Esophagus muscularis mucosa (tissue), 4 donors: ENCODE measurements around the gene STOM. TPM values are rescaled to one million over a fixed set of nuclear protein-coding genes. Genes with fewer than 3 reads are reported as not detected.
A peak's percentile ranks its signal among the peaks of the same experiment; 100 is the strongest.

Source experiments
- DNase-seq: peaks from one replicate; pipeline ENCODE4 v3.0.0-alpha.2; 2017; ENCODE audit errors: extremely low spot score
- H3K27ac ChIP-seq, 4 donors: fragments of 200-600 bp; sonication (generic); replicated peaks in 1 of 4; 1 replicate in 3 of 4; 2 replicates in 1 of 4; pipeline ENCODE4 v1.5.1; 2016 to 2019; ENCODE audit warnings: mild to moderate bottlenecking in 1 of 4
- H3K27me3 ChIP-seq, 4 donors: fragments of 200-600 bp; sonication (generic); one replicate each; pipeline versions ENCODE4 v1.5.1 to v1.6.0; 2016 to 2019
- H3K36me3 ChIP-seq, 4 donors: fragments of 200-600 bp; sonication (generic); one replicate each; pipeline ENCODE4 v1.5.1; 2016 to 2019
- H3K4me1 ChIP-seq, 4 donors: fragments of 200-600 bp; sonication (generic); one replicate each; pipeline ENCODE4 v1.5.1; 2016 to 2019
- H3K4me3 ChIP-seq, 4 donors: fragments of 200-600 bp; sonication (generic); 1 replicate in 2 of 4; 2 replicates in 2 of 4; pipeline ENCODE4 v1.5.1; 2016 to 2019; ENCODE audit warnings: mild to moderate bottlenecking in 4 of 4, moderate library complexity in 1 of 4
- H3K9me3 ChIP-seq, 4 donors: fragments of 200-600 bp; sonication (generic); 1 replicate in 3 of 4; 2 replicates in 1 of 4; pipeline ENCODE4 v1.5.1; 2016 to 2019
- CTCF ChIP-seq, 3 experiments: fragments of 200-600 bp in 2 of 3; fragments of 450-650 bp in 1 of 3; sonication (generic) in 2 of 3; IDR thresholded peaks; one replicate each; pipeline ENCODE4 v1.5.1; 2017 to 2019; ENCODE audit warnings: antibody characterized with exemption in 3 of 3, mild to moderate bottlenecking in 2 of 3, moderate library complexity in 1 of 3
- EP300 ChIP-seq: sonication (generic); formaldehyde crosslinking; IDR thresholded peaks from one replicate; pipeline ENCODE4 v1.6.1; 2017; ENCODE audit warnings: antibody characterized with exemption
- POLR2A ChIP-seq: fragments of 450-650 bp; IDR thresholded peaks from one replicate; pipeline ENCODE4 v1.6.1; 2017; ENCODE audit warnings: antibody characterized with exemption, moderate library complexity, mild to moderate bottlenecking, low read depth
- POLR2AphosphoS5 ChIP-seq, 2 donors: sonication (generic); formaldehyde crosslinking; IDR thresholded peaks; one replicate each; pipeline ENCODE4 v1.6.1; 2017; ENCODE audit warnings: antibody characterized with exemption in 2 of 2
- WGBS: methylation state at CpG from one replicate; pipeline ENCODE4 v1.1.5; 2018; 5-methylcytosine and 5-hydroxymethylcytosine counted together
- intact Hi-C: fragments of 100-400 bp; cut with DNase I; formaldehyde crosslinking; loops from one replicate; pipeline ENCODE4 v1.15.1; 2023
- total RNA-seq, 4 donors: library from RNA; depleted of rRNA; stranded (reverse); fragments of >200 nt; gene quantifications; one replicate each; pipeline versions ENCODE4 v1.1.0 to v1.2.1, GENCODE V29; 2016

The STOM gene
- total RNA-seq, 4 donors from 2014 or later, result 250 to 554 (median 444) TPM

DNA sequence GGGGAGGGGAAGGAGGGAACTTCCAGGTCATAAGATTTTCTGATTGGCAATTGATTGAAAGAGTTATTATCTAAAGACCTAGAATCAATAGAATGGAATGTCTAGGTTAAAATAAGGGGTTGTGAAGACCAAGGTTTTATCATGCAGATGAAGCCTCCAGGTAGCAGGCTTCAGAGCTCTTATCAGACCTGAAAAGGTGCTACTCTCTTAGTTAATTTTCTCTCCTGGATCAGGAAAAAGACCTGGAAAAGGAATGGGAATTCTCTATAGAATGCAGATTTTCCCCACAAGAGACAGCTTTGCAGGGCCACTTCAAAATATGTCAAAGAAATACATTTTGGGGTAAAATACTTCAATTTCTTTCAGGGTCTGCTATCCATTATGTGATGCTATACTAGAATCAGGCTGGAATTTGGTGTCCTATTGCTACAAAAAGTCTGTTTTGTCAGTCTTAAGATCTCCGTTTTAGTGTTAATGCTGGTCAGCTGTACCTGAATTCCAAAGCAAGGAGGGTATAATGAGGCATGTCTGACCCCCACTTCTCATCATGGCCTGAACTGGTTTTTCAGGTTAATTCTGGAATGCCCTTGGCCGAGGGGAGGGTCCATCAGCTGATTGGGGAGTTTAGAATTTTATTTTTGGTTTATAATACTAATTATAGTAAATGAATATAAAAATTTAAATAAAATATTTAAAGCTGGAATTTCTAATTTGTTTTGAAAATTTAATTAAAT, 16.6 kb upstream of the STOM start:
- Histone ChIP-seq H3K4me1 (no peaks in the 10 kb centered on the region), H3K4me3 (no peak overlapping the region), H3K9me3 (no peaks in the 10 kb centered on the region), H3K27me3 (no peaks in the 10 kb centered on the region), H3K27ac (no peak overlapping the region), H3K36me3 (no peaks in the 10 kb centered on the region)
- no peak for DNase-seq
- 92% methylated on average over 2 of the region's 2 CpGs for WGBS
- no peak for TF ChIP-seq POLR2A
- TF ChIP-seq CTCF (IDR thresholded peaks at IDR 0.05), result no peak
- TF ChIP-seq POLR2AphosphoS5 (IDR thresholded peaks at IDR 0.05), result no peak
- no peak for TF ChIP-seq EP300
- intact Hi-C loops, result loop anchor here (5.0 kb wide), 1 partner anchor 159 kb away; no protein-coding TSS in a partner anchor

DNA sequence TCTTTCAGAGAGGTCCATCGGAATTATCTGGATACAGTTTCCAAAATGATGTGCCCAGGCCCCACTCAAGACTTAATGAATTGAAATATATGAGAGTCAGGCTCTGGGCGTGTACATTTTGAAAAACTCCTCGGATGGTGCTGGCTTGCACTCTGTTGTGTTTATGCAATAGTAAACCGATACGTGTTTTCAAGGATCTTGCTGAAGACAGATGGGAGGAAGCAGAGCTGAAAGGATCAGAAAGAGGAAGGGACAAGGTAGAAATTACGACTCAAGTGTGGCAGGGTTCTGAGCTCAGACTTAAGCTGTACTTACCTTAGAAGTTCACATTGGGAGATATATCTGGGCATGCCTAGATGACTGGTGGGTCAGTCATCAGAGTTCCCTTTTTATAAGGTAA, 13.7 kb upstream of the STOM start:
- no peaks in the 10 kb centered on the region for H3K36me3 ChIP-seq
- no peaks in the 10 kb centered on the region for H3K27me3 ChIP-seq
- H3K27ac ChIP-seq, result no peak overlapping the region
- H3K4me1 ChIP-seq, result no peaks in the 10 kb centered on the region
- no peaks in the 10 kb centered on the region for H3K9me3 ChIP-seq
- no peak overlapping the region for H3K4me3 ChIP-seq
- intact Hi-C loops, result no loop called here
- no peak for TF ChIP-seq EP300
- WGBS, result 81% methylated on average over 6 of the region's 6 CpGs
- DNase-seq, result no peak

DNA sequence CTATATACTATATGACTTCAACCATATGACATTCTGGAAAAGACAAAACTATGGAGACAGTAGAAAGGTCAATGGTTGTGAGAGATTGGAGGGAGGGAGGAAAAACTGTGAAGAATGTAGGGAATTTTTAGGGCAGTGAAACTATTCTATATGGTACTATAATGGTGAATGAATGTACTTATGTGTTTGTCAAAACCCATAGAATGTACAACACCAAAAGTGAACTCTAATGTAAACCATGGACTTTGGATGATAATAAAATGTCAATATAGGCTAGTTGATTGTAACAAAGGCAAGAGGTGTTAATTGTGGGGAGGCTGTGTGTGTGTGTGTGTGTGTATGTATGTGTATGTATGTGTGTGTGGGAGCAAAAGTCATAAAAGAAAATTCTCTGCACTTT, 10.8 kb upstream of the STOM start:
- no peak for DNase-seq
- Histone ChIP-seq H3K27ac (no peak overlapping the region), H3K4me3 (no peak overlapping the region), H3K4me1 (peaks cover 0 to 3% (median 2%) of the 10 kb centered on the region in 4 donors), H3K36me3 (no peaks in the 10 kb centered on the region), H3K27me3 (no peaks in the 10 kb centered on the region), H3K9me3 (no peaks in the 10 kb centered on the region)
- no peak for TF ChIP-seq EP300
- TF ChIP-seq CTCF (IDR thresholded peaks at IDR 0.05), result no peak
- TF ChIP-seq POLR2A, result no peak
- TF ChIP-seq POLR2AphosphoS5 (IDR thresholded peaks at IDR 0.05), result no peak
- intact Hi-C loops, result no loop called here

DNA sequence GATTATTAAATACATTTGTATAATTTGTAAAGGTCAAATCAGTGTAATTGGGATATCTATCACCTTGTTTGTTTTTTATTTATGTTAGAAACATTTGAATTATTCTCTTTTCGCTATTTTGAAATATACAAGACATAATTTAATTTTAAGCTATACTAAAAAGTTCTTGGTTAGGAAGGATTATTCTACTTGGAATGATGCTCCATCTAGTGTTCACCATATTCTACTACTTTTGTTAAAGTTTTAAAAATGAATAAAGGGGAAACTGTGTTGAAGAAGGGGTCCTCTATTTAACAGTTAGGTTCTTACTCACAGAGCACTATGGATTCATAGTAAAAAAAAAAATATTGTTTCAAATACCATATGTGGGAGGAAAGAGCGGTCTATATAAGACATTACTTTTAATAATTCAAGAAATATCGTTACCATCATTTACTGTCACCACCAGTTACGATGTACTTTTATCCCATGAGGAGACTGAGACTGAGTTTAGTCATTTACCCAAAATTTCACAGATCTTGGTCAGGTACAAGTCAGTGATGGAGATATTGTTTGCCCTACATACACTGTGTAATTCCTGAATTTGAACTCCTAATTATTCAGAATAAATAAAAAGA, 6.3 kb upstream of the STOM start:
- H3K4me3 ChIP-seq, result no peak overlapping the region
- 79% methylated on average over 4 of the region's 4 CpGs for WGBS
- no peaks in the 10 kb centered on the region for H3K9me3 ChIP-seq
- H3K36me3 ChIP-seq, result no peaks in the 10 kb centered on the region
- H3K27me3 ChIP-seq, result no peaks in the 10 kb centered on the region
- TF ChIP-seq EP300 (no peak), CTCF (IDR thresholded peaks at IDR 0.05) (peak; percentile 58 to 61 (median 60)), POLR2A (no peak)
- no peak for DNase-seq
- intact Hi-C loops, result loop anchor here (1.0 kb wide), 1 partner anchor 163 kb away; no protein-coding TSS in a partner anchor
- H3K4me1 ChIP-seq, result peaks cover 28 to 47% (median 41%) of the 10 kb centered on the region in 4 donors
- no peak overlapping the region for H3K27ac ChIP-seq

DNA sequence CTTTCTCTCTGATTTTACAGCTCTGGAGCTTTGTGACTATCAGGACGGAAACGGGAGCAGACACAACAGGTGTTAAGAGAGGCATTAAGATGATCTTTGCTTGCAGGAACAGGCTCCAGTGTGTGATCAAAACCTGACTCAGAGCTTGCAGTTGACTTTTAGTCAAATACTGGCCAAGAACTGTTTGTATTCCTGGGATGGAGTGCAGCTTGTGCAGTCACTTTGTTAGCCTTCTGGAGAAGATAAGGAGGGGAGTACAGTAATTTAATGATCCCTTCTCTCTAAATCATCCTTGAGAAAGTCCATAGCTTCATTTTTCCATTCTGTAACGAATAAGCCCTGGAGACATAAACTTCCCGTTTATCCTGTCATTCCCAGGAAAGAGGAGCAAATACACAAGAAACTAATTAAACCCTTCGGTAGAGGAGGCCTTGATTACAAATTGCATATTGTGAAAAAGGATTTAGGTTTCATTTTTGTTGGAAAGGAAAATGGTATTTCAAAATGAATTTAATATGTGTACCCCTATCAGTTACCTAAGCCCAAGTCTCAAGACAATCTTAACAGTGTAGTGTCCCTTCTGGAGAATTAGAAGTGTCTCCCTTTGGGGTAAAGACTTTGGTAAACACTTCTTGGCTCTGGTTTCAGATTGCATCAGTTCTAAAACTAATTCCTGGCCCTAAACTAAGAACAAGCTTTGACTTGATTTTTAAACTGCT, 3.1 kb upstream of the STOM start:
- H3K4me1 ChIP-seq, result peaks cover 37 to 64% (median 55%) of the 10 kb centered on the region in 4 donors

More for the DNA sequence above, 3.1 kb upstream of the STOM start:
- Histone ChIP-seq H3K36me3 (no peaks in the 10 kb centered on the region), H3K27me3 (no peaks in the 10 kb centered on the region), H3K4me3 (no peak overlapping the region), H3K9me3 (no peaks in the 10 kb centered on the region), H3K27ac (peak overlapping the region; percentile 94 to 97 (median 96))
- 20% methylated on average over 5 of the region's 5 CpGs for WGBS
- intact Hi-C loops, result loop anchor here (5.0 kb wide), 1 partner anchor 106 kb away; the partner anchor contains the start of gene GSN
- no peak for TF ChIP-seq POLR2A
- TF ChIP-seq POLR2AphosphoS5 (IDR thresholded peaks at IDR 0.05), result peak; percentile 67 to 77
- DNase-seq, result no peak
